Measurements from ENCODE around the gene ITGA1. TPM values are rescaled to one million over a fixed set of nuclear protein-coding genes. Genes with fewer than 3 reads are reported as not detected.

Gene ITGA1
- total and polyA plus RNA-seq, 2 of the 8 experiments (the other 6 are each of a cell fraction or from before 2014, with no cell fraction given): 2.3 to 9.0 TPM

DNA sequence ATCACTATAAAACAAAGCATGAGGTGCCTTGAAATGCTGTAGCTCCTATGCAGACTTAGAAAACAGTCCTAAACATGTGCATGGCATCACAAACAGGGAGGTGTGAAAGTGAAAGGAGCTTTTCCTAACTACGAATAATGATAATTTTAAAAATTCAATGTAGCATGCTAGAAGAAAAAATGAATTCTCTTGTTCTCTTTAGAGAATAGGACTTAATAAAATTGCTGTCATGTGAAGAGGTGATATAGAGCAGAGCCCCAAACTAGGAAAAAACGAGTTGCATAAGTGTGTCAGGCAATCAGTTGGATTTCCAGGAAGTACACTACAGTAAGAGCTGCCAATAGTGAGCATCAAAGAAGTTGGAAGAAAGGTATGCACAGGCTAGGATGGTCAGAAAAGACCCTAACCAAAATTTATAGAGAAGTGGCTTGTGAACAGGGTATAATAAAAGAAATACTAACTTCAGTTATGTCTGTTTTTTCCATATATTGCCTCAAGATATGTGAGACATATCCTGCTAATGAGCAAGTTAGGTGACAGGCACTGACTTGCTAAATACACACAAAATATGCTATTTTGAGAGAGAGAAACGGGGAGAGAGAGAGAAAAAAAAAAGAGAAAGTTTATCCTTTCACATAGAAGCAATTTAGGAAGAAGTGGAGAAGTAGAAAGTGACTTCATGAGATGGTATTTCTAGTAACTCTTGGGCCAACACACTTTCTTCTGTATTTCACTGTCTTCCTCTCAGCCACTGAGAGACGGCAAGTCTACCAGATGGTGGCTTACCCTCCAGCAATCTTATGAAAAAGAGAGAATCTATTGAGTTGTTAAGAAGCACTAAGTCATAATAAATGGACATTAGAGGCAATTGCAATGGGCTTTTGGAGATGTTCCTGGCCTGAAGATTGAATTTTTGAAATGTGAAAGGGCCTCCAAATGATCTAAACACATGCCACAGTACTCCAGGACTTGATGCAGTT lies 219.5 kb downstream of the ITGA1 start:
- Histone ChIP-seq H2BK5ac (ENCODE audit: low read depth, low read length) (no peak overlapping the region), H3K4me1 (replicated peaks in 1 of 4; ENCODE audit: control insufficient read depth in 3 of 4, insufficient read depth in 4 of 4, low read length in 3 of 4) (no peaks in the 10 kb centered on the region), H3K27ac (ENCODE audit: low read depth, low read length) (no peak overlapping the region), H4K5ac (ENCODE audit: insufficient read length, low read depth, low read length) (no peak overlapping the region), H3K9ac (replicated peaks in 1 of 4; ENCODE audit: extremely low read depth in 1 of 4, low read depth in 3 of 4, low read length in 3 of 4) (no peak overlapping the region), H3K18ac (ENCODE audit: extremely low read depth, low read length) (no peak overlapping the region), H3K27me3 (replicated peaks in 1 of 4; ENCODE audit: control insufficient read depth in 3 of 4, extremely low read depth in 1 of 4, insufficient read depth in 3 of 4, low read length in 3 of 4) (no peaks in the 10 kb centered on the region), H2AFZ (ENCODE audit: low read length) (no peak overlapping the region), H3K4me2 (ENCODE audit: insufficient read depth in 1 of 2, low read depth in 2 of 2, low read length in 2 of 2) (no peak overlapping the region), H3K23ac (ENCODE audit: insufficient read length) (no peak overlapping the region), H3K9me3 (ENCODE audit: insufficient read depth in 2 of 2, low read depth in 1 of 2, low read length in 1 of 2) (no peaks in the 10 kb centered on the region), H2BK12ac (ENCODE audit: low read depth, low read length) (no peak overlapping the region), H2AK5ac (ENCODE audit: low read depth, low read length) (no peak overlapping the region), H3K14ac (ENCODE audit: insufficient read length) (no peak overlapping the region), H3K4me3 (ENCODE audit: extremely low read depth in 1 of 4, insufficient read depth in 2 of 4, low read depth in 3 of 4, low read length in 4 of 4) (no peak overlapping the region), H2BK120ac (replicated peaks; ENCODE audit: low read depth, low read length) (no peak overlapping the region), H2BK20ac (ENCODE audit: low read length) (no peak overlapping the region), H2BK15ac (ENCODE audit: low read length) (no peak overlapping the region), H3K36me3 (ENCODE audit: control insufficient read depth in 2 of 4, insufficient read depth in 4 of 4, low read length in 3 of 4) (no peaks in the 10 kb centered on the region), H3K79me2 (ENCODE audit: control insufficient read depth in 1 of 2, insufficient read depth in 2 of 2, low read length in 2 of 2) (no peaks in the 10 kb centered on the region), H4K20me1 (replicated peaks in 1 of 2; ENCODE audit: control insufficient read depth in 1 of 2, insufficient read depth in 2 of 2, low read length in 2 of 2) (no peaks in the 10 kb centered on the region), H3K56ac (replicated peaks; ENCODE audit: insufficient read length, low read depth, low read length) (no peak overlapping the region), H4K91ac (replicated peaks; ENCODE audit: insufficient read length, low read length) (no peak overlapping the region), H4K8ac (ENCODE audit: extremely low read depth, insufficient read depth, low read length) (no peak overlapping the region), H3K79me1 (ENCODE audit: low read depth, low read length) (no peaks in the 10 kb centered on the region), H3K4ac (replicated peaks; ENCODE audit: insufficient read length, low read depth, low read length) (no peak overlapping the region), H3K23me2 (ENCODE audit: low read depth, low read length) (no peaks in the 10 kb centered on the region)
- 78% methylated on average over 4 of the region's 4 CpGs; no CpG with 5 or more reads in 1 of the 2 experiments for whole genome bisulfite sequencing, 2 experiments (ENCODE audit: extremely low coverage in 1 of 2, insufficient coverage in 1 of 2, insufficient read length in 1 of 2, insufficient replicate concordance in 2 of 2, low coverage in 1 of 2, low lambda C conversion rate in 2 of 2, missing lambda C conversion rate in 1 of 2)
- CTCF ChIA-PET (ENCODE audit: partially characterized antibody): interaction anchor here (0.8 kb wide), 1 partner anchor 12 kb away, joined by 3 read pairs; no protein-coding TSS in a partner anchor
- POLR2A ChIA-PET (ENCODE audit: partially characterized antibody): no interaction called here
- FAIRE-seq (no peak), DNase-seq (ENCODE audit: low read depth in 1 of 2, low spot score in 2 of 2) (no peak)
- TF ChIP-seq CHD2 (IDR thresholded peaks at IDR 0.05; ENCODE audit: low read length) (no peak), KDM1A (IDR thresholded peaks at IDR 0.05; ENCODE audit: borderline replicate concordance, low read length) (no peak), EZH2 (IDR thresholded peaks at IDR 0.05; ENCODE audit: low read depth, low read length, severe bottlenecking) (no peak), EGR1 (IDR thresholded peaks at IDR 0.05; ENCODE audit: borderline replicate concordance, low read depth, low read length) (no peak), SRF (IDR thresholded peaks at IDR 0.05; ENCODE audit: low read depth, low read length) (no peak), ASH2L (IDR thresholded peaks at IDR 0.05; ENCODE audit: low read length) (no peak)
- TF ChIP-seq, protein P1, sequence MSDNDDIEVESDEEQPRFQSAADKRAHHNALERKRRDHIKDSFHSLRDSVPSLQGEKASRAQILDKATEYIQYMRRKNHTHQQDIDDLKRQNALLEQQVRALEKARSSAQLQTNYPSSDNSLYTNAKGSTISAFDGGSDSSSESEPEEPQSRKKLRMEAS (IDR thresholded peaks at IDR 0.05): no peak
- TF ChIP-seq, protein P2, sequence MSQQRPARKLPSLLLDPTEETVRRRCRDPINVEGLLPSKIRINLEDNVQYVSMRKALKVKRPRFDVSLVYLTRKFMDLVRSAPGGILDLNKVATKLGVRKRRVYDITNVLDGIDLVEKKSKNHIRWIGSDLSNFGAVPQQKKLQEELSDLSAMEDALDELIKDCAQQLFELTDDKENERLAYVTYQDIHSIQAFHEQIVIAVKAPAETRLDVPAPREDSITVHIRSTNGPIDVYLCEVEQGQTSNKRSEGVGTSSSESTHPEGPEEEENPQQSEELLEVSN (IDR thresholded peaks at IDR 0.05): no peak
- TF ChIP-seq, protein P3, sequence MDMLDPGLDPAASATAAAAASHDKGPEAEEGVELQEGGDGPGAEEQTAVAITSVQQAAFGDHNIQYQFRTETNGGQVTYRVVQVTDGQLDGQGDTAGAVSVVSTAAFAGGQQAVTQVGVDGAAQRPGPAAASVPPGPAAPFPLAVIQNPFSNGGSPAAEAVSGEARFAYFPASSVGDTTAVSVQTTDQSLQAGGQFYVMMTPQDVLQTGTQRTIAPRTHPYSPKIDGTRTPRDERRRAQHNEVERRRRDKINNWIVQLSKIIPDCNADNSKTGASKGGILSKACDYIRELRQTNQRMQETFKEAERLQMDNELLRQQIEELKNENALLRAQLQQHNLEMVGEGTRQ (IDR thresholded peaks at IDR 0.05; ENCODE audit: low read length): no peak
